ELR (cell line): Measurements from ENCODE around the gene UPF3A.
"Not testable (repeated sequence)": the region's sequence is repeated elsewhere in the genome, so short reads cannot be mapped to it uniquely, and the experiment has no call there.

Experiments
- DNase-seq: peaks from one replicate; pipeline ENCODE4 v3.0.0-alpha.2; 2015; ENCODE audit warnings: low read depth

The UPF3A gene

GRCh38 chr13:114264313-114264712 lies 17.1 kb upstream of the UPF3A start:
- DNase-seq: not testable (repeated sequence)

- DNase-seq: peak; percentile 82
Measured at GRCh38 chr13:114264886-114265611, 16.4 kb upstream of the UPF3A start.

- no peak for DNase-seq
Measured at GRCh38 chr13:114266241-114266640, 15.2 kb upstream of the UPF3A start.

- no peak for DNase-seq
Measured at GRCh38 chr13:114268344-114269280, 12.8 kb upstream of the UPF3A start.

GRCh38 chr13:114269281-114269770 lies 12.1 kb upstream of the UPF3A start:
- DNase-seq: no peak

GRCh38 chr13:114272977-114273376 lies 8.4 kb upstream of the UPF3A start:
- DNase-seq: no peak

- DNase-seq: no peak
Measured at GRCh38 chr13:114275304-114275703, 6.1 kb upstream of the UPF3A start.

GRCh38 chr13:114279146-114279545 lies 2.3 kb upstream of the UPF3A start:
- DNase-seq: no peak

GRCh38 chr13:114279758-114280355 lies 1.5 kb upstream of the UPF3A start:
- no peak for DNase-seq

GRCh38 chr13:114282041-114282670 lies 755 bp downstream of the UPF3A start:
- DNase-seq: peak; percentile 80

GRCh38 chr13:114283576-114283975 lies 2.2 kb downstream of the UPF3A start:
- DNase-seq: no peak

GRCh38 chr13:114284680-114285079 lies 3.3 kb downstream of the UPF3A start:
- DNase-seq: no peak

GRCh38 chr13:114285166-114285808 lies 3.9 kb downstream of the UPF3A start:
- DNase-seq: peak; percentile 47

- peak; percentile 47 for DNase-seq
Measured at GRCh38 chr13:114286808-114287207, 5.4 kb downstream of the UPF3A start.

- DNase-seq: no peak
Measured at GRCh38 chr13:114288157-114288591, 6.8 kb downstream of the UPF3A start.

- DNase-seq: no peak
Measured at GRCh38 chr13:114296448-114296847, 15.0 kb downstream of the UPF3A start.

- DNase-seq: no peak
Measured at GRCh38 chr13:114296902-114297301, 15.5 kb downstream of the UPF3A start.

GRCh38 chr13:114298866-114299265 lies 17.5 kb downstream of the UPF3A start:
- DNase-seq: no peak

- DNase-seq: no peak
Measured at GRCh38 chr13:114299604-114300305, 18.4 kb downstream of the UPF3A start.

GRCh38 chr13:114303700-114304327 lies 22.4 kb downstream of the UPF3A start:
- no peak for DNase-seq
